Right ventricle myocardium superior (tissue), 1 donor: Measurements from ENCODE around the gene DGCR2. TPM values are rescaled to one million over a fixed set of nuclear protein-coding genes. Genes with fewer than 3 reads are reported as not detected.

Experiments
- ATAC-seq: fragments of 200-7000 bp; cut with Tn5 transposase; one replicate; pipeline ENCODE4 v1.9.1; 2020; ENCODE audit warnings: mild to moderate bottlenecking; ENCODE audit not compliant: poor library complexity
- DNase-seq: peaks from one replicate; pipeline ENCODE4 v3.0.0-alpha.2; 2020
- intact Hi-C: fragments of 100-400 bp; cut with DNase I; formaldehyde crosslinking; loops from one replicate; pipeline ENCODE4 v1.11.2; 2022
- total RNA-seq: library from RNA; stranded (reverse); fragmentation: NEBNext Ultra II Directional; extraction: Animal tissue kit (Norgen Biotek cat#: 25700); gene quantifications from one replicate; pipeline ENCODE4 v1.2.1, GENCODE V29; 2021
- donor health status: DM: no; HTN: yes; CAD: no; lungs with severe emphysema.

The DGCR2 gene
- total RNA-seq, 1 donor from 2014 or later = 29.7 TPM

DNA sequence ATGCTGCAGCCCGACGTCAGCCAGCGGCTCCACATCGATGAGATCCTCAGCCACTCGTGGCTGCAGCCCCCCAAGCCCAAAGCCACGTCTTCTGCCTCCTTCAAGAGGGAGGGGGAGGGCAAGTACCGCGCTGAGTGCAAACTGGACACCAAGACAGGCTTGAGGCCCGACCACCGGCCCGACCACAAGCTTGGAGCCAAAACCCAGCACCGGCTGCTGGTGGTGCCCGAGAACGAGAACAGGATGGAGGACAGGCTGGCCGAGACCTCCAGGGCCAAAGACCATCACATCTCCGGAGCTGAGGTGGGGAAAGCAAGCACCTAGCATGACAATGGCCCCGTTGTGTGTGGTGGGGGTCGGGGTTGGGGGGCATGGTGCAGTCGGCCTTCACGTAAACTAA, 9.9 kb upstream of the DGCR2 start:
- intact Hi-C loops = no loop called here
- ATAC-seq = no peak
- DNase-seq = no peak

- DNase-seq (no peak), ATAC-seq (no peak)
- intact Hi-C loops = no loop called here
These were observed 9.4 kb upstream of the DGCR2 start for GRCh38 chr22:19131685-19132015.

- intact Hi-C loops = no loop called here
- no peak for ATAC-seq
- no peak for DNase-seq
These were observed 8.9 kb upstream of the DGCR2 start, which contains the start of gene TSSK2 for GRCh38 chr22:19130959-19131684. TSS of gene TSSK2 (plus strand) at chr22:19131308. CDS start at chr22:19131400, 92 bp downstream.

- intact Hi-C loops = no loop called here
- DNase-seq = no peak
- no peak for ATAC-seq
These were observed 7.7 kb upstream of the DGCR2 start for GRCh38 chr22:19129871-19130270.

DNA sequence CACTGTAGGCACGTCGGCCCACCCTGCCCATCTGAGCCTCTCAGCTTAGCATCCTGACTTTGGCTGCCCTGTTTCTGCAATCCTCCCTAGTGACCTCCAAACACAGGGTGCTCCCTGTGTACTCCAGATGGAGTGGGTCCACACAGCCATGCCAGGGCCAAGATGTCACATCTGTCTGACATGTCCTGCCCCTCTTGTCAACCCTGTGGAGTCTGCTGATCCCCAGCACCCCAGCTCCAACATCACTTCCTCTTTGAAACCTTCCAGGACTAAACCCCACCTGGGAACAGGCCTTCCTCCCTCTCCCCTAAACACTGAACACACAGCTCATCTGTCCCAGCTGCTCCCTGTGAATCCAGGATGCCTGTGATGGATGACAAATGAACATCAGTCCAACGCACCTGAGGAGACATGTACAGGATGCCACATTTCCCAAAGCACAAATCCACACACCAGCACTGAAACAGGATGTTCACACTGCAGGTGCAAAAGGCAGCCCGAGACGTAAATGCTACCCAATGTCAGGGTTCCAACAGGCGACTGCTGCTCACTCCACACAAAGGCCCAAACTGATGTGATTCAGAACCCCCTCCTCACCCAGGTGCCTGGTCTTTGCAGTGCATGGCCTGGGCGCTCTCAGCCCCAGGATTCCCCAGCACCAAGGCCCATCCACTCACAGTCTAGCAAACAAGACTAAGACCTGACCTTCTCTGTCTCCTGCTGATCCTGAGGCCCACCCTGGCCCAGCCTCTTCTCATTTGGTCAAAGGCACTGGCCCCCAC, 6.9 kb upstream of the DGCR2 start:
- ATAC-seq (no peak), DNase-seq (peak; percentile 13)
- intact Hi-C loops = no loop called here

DNA sequence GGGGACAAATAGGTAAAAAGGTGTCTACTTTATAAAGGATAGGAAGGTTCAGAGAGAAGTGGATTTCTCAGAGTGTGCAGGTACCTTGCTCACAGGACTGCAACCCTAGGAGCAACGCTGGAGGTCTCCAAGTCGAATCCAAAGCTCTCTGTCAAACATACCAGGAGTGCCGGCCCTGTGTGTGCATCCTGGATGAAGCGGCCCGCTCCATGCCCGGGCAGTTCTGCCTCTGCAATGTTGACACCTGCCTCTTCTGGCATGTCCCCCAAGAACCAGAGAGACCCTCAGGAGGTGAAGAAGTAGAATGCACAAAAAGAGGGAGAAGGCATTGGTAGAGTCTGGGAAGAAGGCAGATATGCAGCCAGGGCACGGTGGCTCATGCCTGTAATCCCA, 5.8 kb upstream of the DGCR2 start:
- intact Hi-C loops = no loop called here
- DNase-seq = peak; percentile 3
- ATAC-seq = no peak

GRCh38 chr22:19127329-19128008, 5.3 kb upstream of the DGCR2 start:
- no peak for ATAC-seq
- DNase-seq = peak; percentile 22
- intact Hi-C loops = no loop called here

DNA sequence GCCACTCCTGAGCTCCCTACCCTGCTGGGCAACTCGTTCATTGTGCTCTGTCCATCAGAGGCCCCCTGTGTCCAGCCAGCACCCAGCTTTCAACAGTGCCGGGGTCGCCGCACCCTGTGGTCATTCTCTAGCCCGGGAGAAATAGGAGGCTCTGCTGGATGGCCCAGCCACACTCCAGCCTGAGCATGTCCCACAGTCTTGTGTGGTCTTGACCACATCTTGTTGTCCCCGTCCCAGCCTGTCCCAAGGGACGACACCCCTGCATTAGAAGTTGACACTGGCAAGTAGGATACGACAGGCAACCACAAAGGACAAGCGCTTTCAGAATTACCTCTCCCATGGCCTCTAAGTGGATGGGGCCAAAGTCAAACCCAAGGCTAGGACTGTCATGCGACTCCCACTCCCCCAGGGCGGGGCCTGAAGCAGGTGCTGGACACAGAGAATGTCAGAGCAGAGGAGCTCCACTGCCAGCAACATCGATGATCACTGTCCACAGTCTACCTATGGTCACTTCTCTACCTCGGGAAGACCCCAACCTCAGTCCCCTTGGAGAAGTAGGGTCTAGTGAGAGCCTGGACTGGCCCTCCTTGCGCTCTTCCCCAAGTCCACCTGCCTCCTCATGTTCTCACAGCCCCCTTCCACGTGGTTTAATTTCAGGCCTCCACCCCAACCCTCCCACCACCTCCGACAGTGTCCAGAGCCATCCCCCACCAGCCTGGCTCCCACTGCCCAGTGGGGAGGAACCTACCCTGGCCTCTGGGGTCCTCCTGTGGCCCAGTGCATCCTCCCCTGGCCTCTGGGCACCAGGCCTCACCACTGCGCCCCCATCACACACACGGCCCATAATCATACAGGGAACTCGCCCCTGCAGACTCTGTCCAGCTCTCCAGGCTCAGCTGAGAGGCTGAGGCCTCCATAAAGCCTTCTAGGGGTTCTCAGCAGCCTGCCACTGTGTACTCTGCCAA, 4.4 kb upstream of the DGCR2 start:
- ATAC-seq (no peak), DNase-seq (peak; percentile 16)
- intact Hi-C loops = no loop called here

- intact Hi-C loops = no loop called here
- ATAC-seq (no peak), DNase-seq (peak; percentile 25)
These were observed 3.5 kb upstream of the DGCR2 start for GRCh38 chr22:19125474-19126308.

- DNase-seq (peak; percentile 33), ATAC-seq (no peak)
- intact Hi-C loops = no loop called here
These were observed 2.8 kb upstream of the DGCR2 start for GRCh38 chr22:19125011-19125410.

DNA sequence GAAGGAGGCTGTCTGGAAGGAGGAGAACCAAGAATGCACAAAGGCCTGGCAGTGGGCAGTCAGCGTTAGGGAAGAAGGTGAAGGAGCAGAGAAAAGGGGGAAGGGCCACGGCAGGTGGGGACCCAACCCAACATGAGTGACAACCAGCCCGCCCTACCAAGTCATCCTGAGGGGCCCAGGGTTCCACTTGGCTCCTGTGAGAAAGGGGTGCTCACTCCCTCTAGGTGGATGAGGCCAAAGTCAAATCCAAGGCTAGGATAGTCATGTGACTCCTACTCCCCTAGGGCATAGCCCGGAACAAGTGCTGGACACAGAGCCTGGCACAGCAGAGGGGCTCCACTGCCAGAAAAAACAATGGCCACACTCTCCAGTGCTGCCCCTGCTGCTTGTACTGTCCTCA, 2.2 kb upstream of the DGCR2 start:
- intact Hi-C loops = no loop called here
- ATAC-seq (no peak), DNase-seq (peak; percentile 44)

DNA sequence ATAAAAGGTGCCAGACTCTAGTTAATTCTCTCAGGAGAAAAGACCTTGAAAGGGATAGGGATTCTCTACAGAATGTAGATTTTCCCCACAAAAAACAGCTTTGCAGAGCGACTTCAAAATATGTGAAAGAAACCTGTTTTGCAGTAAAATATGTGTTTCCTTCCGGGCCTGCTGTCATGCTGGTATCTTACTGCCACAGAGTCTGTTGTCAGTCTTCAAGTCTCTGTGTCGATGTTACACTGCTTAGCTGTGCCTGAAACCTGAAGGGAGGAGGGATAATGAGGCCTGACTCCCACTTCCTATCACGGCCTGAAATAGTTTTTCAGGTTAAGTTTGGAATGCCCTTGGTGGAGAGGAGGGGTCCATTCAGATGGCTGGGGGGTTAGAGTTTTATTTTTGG, 1.7 kb upstream of the DGCR2 start:
- ATAC-seq (no peak), DNase-seq (no peak)
- intact Hi-C loops = no loop called here

GRCh38 chr22:19122752-19123492, 710 bp upstream of the DGCR2 start:
- ATAC-seq = peak; percentile 3
- intact Hi-C loops = no loop called here
- no peak for DNase-seq

DNA sequence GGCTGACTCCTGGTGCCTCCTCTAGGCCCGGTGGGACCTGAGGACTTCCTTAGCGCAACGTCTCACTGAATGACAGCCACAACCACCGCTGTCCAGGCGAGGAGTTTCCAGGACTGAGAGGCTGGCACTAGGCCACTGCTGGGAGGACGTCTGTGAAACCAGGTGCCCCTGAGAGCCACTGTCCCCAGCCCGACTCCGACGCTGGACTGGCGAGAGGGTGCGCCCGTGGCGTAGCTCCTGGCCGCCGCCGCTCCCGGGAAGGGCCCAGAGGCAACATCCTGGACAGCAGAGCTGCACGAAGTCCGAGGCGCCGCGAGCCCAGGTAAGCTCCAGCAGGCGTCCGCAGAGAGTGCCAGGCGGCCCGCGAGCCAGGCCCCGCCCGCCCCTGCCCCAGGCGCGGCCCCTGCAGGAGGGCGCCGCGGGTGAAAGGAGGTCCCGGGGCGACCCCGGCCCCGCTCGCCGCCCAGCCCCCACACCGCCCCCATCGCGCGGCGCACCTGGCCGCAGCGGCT, 525 bp downstream of the DGCR2 start:
- ATAC-seq = peak; percentile 61
- intact Hi-C loops = no loop called here
- peak; percentile 67 for DNase-seq

GRCh38 chr22:19120829-19121630, 1.2 kb downstream of the DGCR2 start:
- ATAC-seq (peak; percentile 8), DNase-seq (no peak)
- intact Hi-C loops = no loop called here

DNA sequence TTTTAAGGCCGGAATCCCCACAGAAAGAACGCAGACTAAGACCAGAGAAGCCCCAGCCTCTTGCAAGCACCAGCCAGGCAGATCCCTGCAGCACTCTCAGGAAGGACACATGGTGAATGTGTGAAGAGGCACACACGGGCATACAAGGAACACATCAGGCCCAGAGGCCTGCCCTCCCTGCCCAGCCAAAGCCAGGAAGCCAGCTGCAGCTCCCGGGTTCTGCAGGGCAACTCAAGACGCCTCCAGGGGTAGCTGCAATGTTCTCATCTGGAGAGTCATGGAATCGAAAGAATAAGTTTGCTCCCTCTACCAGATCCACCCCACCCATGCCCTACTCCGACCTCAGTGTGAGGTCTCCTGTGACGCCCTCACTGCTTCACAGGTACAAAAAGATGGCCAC, 2.3 kb downstream of the DGCR2 start:
- DNase-seq = no peak
- ATAC-seq = no peak
- intact Hi-C loops = no loop called here
